Neuronal stem cell (in vitro differentiated cells): ENCODE measurements around the gene UGT2A1.

Experiments
- DNase-seq: peaks from one replicate; pipeline ENCODE4 v3.0.0-alpha.2; 2013; ENCODE audit warnings: low spot score
- H2AFZ ChIP-seq: one replicate; pipeline ENCODE4 v1.6.1; 2013; ENCODE audit warnings: mild to moderate bottlenecking, low read length, inconsistent platforms
- H2AK5ac ChIP-seq: 2 replicates; pipeline ENCODE4 v1.6.1; 2013; ENCODE audit warnings: low read depth, mild to moderate bottlenecking, inconsistent platforms, low read length, moderate library complexity, mixed read lengths
- H2BK120ac ChIP-seq: 2 replicates; pipeline ENCODE4 v1.6.1; 2013; ENCODE audit warnings: low read depth, mild to moderate bottlenecking, inconsistent platforms, low read length, moderate library complexity, mixed read lengths
- H2BK12ac ChIP-seq: one replicate; pipeline ENCODE4 v1.6.1; 2013; ENCODE audit warnings: low read length, inconsistent platforms
- H2BK15ac ChIP-seq: 2 replicates; pipeline ENCODE4 v1.6.1; 2013; ENCODE audit warnings: mild to moderate bottlenecking, low read length, inconsistent platforms, mixed read lengths
- H2BK5ac ChIP-seq: one replicate; pipeline ENCODE4 v1.6.1; 2013; ENCODE audit warnings: inconsistent platforms, mild to moderate bottlenecking, low read length, moderate library complexity
- H3K14ac ChIP-seq: one replicate; pipeline ENCODE4 v1.6.1; 2013; ENCODE audit warnings: low read length, inconsistent platforms
- H3K18ac ChIP-seq: 2 replicates; pipeline ENCODE4 v1.6.1; 2013; ENCODE audit warnings: low read length, inconsistent platforms
- H3K23ac ChIP-seq: 2 replicates; pipeline ENCODE4 v1.6.1; 2013; ENCODE audit warnings: low read depth, mild to moderate bottlenecking, mixed read lengths, low read length, inconsistent platforms; ENCODE audit not compliant: poor library complexity
- H3K27ac ChIP-seq: replicated peaks from 3 replicates; pipeline ENCODE4 v1.5.1; 2013; ENCODE audit warnings: low read length, inconsistent platforms
- H3K27me3 ChIP-seq, 3 experiments: 2 replicates each; pipeline ENCODE4 v1.6.1; 2013; ENCODE audit warnings: low read length in 3 of 3, mild to moderate bottlenecking in 2 of 3, inconsistent platforms in 1 of 3, low read depth in 1 of 3, mixed read lengths in 1 of 3, moderate library complexity in 1 of 3; ENCODE audit not compliant: control insufficient read depth in 3 of 3, insufficient read depth in 3 of 3
- H3K36me3 ChIP-seq, 2 donors: replicated peaks in 1 of 2; 2 replicates each; pipeline ENCODE4 v1.6.1; 2013; ENCODE audit warnings: low read length in 2 of 2; ENCODE audit not compliant: control insufficient read depth in 2 of 2, insufficient read depth in 2 of 2
- H3K4ac ChIP-seq: 2 replicates; pipeline ENCODE4 v1.6.1; 2013; ENCODE audit warnings: inconsistent platforms, mild to moderate bottlenecking, low read length, moderate library complexity
- H3K4me1 ChIP-seq, 2 donors: 1 replicate in 1 of 2; 2 replicates in 1 of 2; pipeline ENCODE4 v1.6.1; 2013; ENCODE audit warnings: low read length in 2 of 2, low read depth in 1 of 2; ENCODE audit not compliant: control insufficient read depth in 2 of 2, insufficient read depth in 1 of 2
- H3K4me2 ChIP-seq: one replicate; pipeline ENCODE4 v1.6.1; 2013; ENCODE audit warnings: mild to moderate bottlenecking, low read length, inconsistent platforms; ENCODE audit not compliant: insufficient read depth, poor library complexity, severe bottlenecking
- H3K4me3 ChIP-seq, 2 donors: 2 replicates each; pipeline ENCODE4 v1.5.1; 2013; ENCODE audit warnings: low read length in 2 of 2, mild to moderate bottlenecking in 2 of 2, inconsistent platforms in 1 of 2, moderate library complexity in 1 of 2
- H3K79me1 ChIP-seq: one replicate; pipeline ENCODE4 v1.6.1; 2013; ENCODE audit warnings: low read depth, mild to moderate bottlenecking, inconsistent platforms, low read length, moderate library complexity
- H3K9ac ChIP-seq: one replicate; pipeline ENCODE4 v1.6.1; 2013; ENCODE audit warnings: mild to moderate bottlenecking, low read depth, low read length, inconsistent platforms; ENCODE audit not compliant: poor library complexity
- H3K9me3 ChIP-seq, 2 donors: replicated peaks in 1 of 2; 2 replicates each; pipeline versions ENCODE3 to v1.6.1; 2013; ENCODE audit warnings: low read length in 2 of 2, mild to moderate bottlenecking in 2 of 2, inconsistent platforms in 1 of 2, low read depth in 1 of 2, mixed read lengths in 1 of 2, moderate library complexity in 1 of 2; ENCODE audit not compliant: control insufficient read depth in 2 of 2, insufficient read depth in 1 of 2
- H4K8ac ChIP-seq: one replicate; pipeline ENCODE4 v1.6.1; 2013; ENCODE audit warnings: low read depth, mild to moderate bottlenecking, inconsistent platforms, low read length, moderate library complexity
- H4K91ac ChIP-seq: one replicate; pipeline ENCODE4 v1.6.1; 2013; ENCODE audit warnings: low read length, low read depth, mild to moderate bottlenecking, inconsistent platforms; ENCODE audit not compliant: poor library complexity
- WGBS, 2 donors: extraction: QIAGEN DNeasy Blood & Tissue Kit; methylation state at CpG; one replicate each; pipeline ENCODE4 v1.1.7; 2013; ENCODE audit warnings: missing lambda C conversion rate in 2 of 2, mixed read lengths in 1 of 2; ENCODE audit not compliant: insufficient read length in 2 of 2, insufficient replicate concordance in 1 of 2; ENCODE audit errors: extremely low coverage in 2 of 2; 5-methylcytosine and 5-hydroxymethylcytosine counted together

The UGT2A1 gene

DNA sequence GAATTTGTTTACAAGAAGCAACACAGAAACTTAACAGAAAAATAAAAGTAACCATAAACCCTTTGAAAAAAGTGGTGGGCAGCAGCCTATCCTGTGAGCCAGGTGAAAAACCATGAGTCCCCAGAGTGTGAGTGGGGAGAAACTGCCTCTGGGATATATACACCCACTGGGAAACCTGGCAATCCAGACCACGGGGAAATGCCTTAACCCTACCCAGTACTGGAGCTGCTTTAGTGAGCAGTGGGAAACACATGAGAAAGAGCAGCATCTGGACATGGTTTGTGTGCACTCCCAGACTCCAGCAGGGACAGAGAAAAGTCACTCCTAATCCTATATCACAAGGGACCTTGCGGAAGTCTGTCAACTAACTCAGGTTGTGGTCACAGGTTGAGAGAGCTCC is 53.0 kb downstream of the UGT2A1 start:
- Histone ChIP-seq H2BK15ac (no peak overlapping the region), H3K27ac (no peak overlapping the region), H3K18ac (no peak overlapping the region), H2AK5ac (no peak overlapping the region), H3K4me2 (no peak overlapping the region), H2AFZ (no peak overlapping the region), H3K14ac (no peak overlapping the region), H3K4me1 (no peaks in the 10 kb centered on the region), H3K9me3 (no peaks in the 10 kb centered on the region), H2BK5ac (no peak overlapping the region), H4K91ac (no peak overlapping the region), H3K9ac (no peak overlapping the region), H3K36me3 (no peaks in the 10 kb centered on the region), H3K4ac (no peak overlapping the region), H2BK12ac (no peak overlapping the region), H2BK120ac (no peak overlapping the region), H3K27me3 (no peaks in the 10 kb centered on the region), H4K8ac (no peak overlapping the region), H3K23ac (no peak overlapping the region), H3K4me3 (no peak overlapping the region), H3K79me1 (no peaks in the 10 kb centered on the region)
- WGBS, 2 donors, result no CpG with 5 or more reads among the region's 2 CpGs
- no peak for DNase-seq

DNA sequence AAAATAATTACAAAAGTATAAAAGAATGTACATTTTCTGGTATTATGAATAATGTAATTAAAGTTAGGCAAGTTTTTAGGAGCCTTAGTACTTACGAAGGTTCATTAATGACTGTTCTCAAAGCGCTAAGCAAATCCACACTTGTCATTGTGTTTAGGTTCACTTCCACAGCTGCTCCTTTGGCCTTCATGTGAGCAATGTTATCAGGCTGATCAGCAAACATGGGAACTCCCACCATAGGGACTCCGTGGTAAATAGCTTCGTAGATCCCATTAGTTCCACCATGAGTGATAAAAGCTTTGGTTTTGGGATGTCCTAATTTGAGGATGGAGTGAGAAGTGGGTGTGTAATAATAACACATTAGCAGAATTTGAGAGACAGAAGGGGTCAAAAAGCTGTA is 58.7 kb downstream of the UGT2A1 start:
- H2AK5ac ChIP-seq, result no peak overlapping the region
- no peak overlapping the region for H2BK5ac ChIP-seq
- no peak overlapping the region for H3K23ac ChIP-seq
- H3K4me3 ChIP-seq, result no peak overlapping the region
- no peak overlapping the region for H3K27ac ChIP-seq
- H2BK12ac ChIP-seq, result no peak overlapping the region
- no peak overlapping the region for H4K8ac ChIP-seq
- no peak overlapping the region for H3K4ac ChIP-seq
- H2AFZ ChIP-seq, result no peak overlapping the region
- no CpG with 5 or more reads among the region's 4 CpGs for WGBS, 2 donors
- H4K91ac ChIP-seq, result no peak overlapping the region
- H3K4me2 ChIP-seq, result no peak overlapping the region
- no peaks in the 10 kb centered on the region for H3K36me3 ChIP-seq
- no peak overlapping the region for H3K18ac ChIP-seq
- H3K79me1 ChIP-seq, result no peaks in the 10 kb centered on the region
- no peak for DNase-seq
- no peaks in the 10 kb centered on the region for H3K9me3 ChIP-seq
- no peak overlapping the region for H2BK15ac ChIP-seq
- H3K4me1 ChIP-seq, result no peaks in the 10 kb centered on the region
- no peak overlapping the region for H2BK120ac ChIP-seq
- no peak overlapping the region for H3K9ac ChIP-seq
- H3K14ac ChIP-seq, result no peak overlapping the region
- no peaks in the 10 kb centered on the region for H3K27me3 ChIP-seq

DNA sequence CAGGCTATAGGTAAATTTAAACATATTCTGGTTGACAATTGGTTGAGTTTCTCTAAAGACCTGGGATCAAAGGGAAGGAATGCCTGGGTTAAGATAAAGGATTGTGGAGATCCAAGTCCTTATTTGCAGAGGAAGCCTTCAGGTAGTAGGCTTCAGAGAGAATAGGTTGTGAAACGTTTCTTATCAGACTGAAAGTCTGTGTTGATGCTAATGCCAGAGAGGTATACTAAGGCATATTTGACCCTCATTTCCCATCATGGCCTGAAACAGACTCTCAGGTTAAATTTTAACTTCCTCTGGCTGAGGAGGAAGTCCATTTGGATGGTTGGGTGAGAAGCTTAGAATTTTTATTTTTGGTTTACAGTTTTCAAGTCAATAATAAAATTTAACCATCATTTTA is 61.7 kb downstream of the UGT2A1 start:
- no peak overlapping the region for H2AFZ ChIP-seq
- no peak overlapping the region for H3K14ac ChIP-seq
- no peaks in the 10 kb centered on the region for H3K36me3 ChIP-seq
- H2BK120ac ChIP-seq, result no peak overlapping the region
- no peak overlapping the region for H3K4me2 ChIP-seq
- no peak overlapping the region for H3K27ac ChIP-seq
- no peak overlapping the region for H3K23ac ChIP-seq
- no CpG with 5 or more reads among the region's 1 CpG for WGBS, 2 donors
- no peak overlapping the region for H3K9ac ChIP-seq
- no peak overlapping the region for H2BK5ac ChIP-seq
- no peaks in the 10 kb centered on the region for H3K9me3 ChIP-seq
- no peaks in the 10 kb centered on the region for H3K27me3 ChIP-seq
- no peak overlapping the region for H3K18ac ChIP-seq
- H3K4ac ChIP-seq, result no peak overlapping the region
- H3K4me1 ChIP-seq, result no peaks in the 10 kb centered on the region
- no peak overlapping the region for H4K8ac ChIP-seq
- H2BK15ac ChIP-seq, result no peak overlapping the region
- H3K4me3 ChIP-seq, result no peak overlapping the region
- no peak overlapping the region for H2BK12ac ChIP-seq
- H4K91ac ChIP-seq, result no peak overlapping the region
- no peak for DNase-seq
- no peaks in the 10 kb centered on the region for H3K79me1 ChIP-seq
- H2AK5ac ChIP-seq, result no peak overlapping the region

DNA sequence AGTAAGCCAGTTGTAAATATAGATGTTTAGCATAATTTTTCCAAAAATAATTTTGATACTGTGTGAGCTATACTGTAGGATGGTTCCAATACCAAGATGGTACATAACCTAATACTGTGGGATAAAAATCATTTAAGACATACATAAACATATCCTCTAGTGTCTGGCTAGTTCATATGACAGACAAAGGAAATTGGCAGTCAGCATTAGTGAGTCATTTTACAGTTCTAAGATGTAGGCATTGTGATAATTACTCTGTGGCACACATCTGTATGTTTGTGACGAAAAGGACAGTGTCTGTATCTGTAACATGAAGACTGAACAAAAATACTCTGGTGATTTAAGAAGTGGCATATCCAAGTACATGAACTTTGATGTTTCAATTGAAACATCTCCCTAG is 63.2 kb downstream of the UGT2A1 start:
- no peak overlapping the region for H3K9ac ChIP-seq
- H3K9me3 ChIP-seq, result no peaks in the 10 kb centered on the region
- DNase-seq, result no peak
- WGBS, 2 donors, result no CpG with 5 or more reads among the region's 1 CpG
- no peaks in the 10 kb centered on the region for H3K36me3 ChIP-seq
- H2AFZ ChIP-seq, result no peak overlapping the region
- H3K4me3 ChIP-seq, result no peak overlapping the region
- no peak overlapping the region for H3K27ac ChIP-seq
- H2BK120ac ChIP-seq, result no peak overlapping the region
- no peak overlapping the region for H2BK15ac ChIP-seq
- H3K4me1 ChIP-seq, result no peaks in the 10 kb centered on the region
- no peak overlapping the region for H3K4me2 ChIP-seq
- no peak overlapping the region for H3K4ac ChIP-seq
- no peak overlapping the region for H3K23ac ChIP-seq
- H4K91ac ChIP-seq, result no peak overlapping the region
- no peak overlapping the region for H3K18ac ChIP-seq
- H3K14ac ChIP-seq, result no peak overlapping the region
- no peaks in the 10 kb centered on the region for H3K27me3 ChIP-seq
- H2BK5ac ChIP-seq, result no peak overlapping the region
- no peaks in the 10 kb centered on the region for H3K79me1 ChIP-seq
- no peak overlapping the region for H2BK12ac ChIP-seq
- no peak overlapping the region for H2AK5ac ChIP-seq
- H4K8ac ChIP-seq, result no peak overlapping the region
